HEK293 (cell line): ENCODE results near the gene DPH7.
"Not testable (repeated sequence)": the region's sequence is repeated elsewhere in the genome, so short reads cannot be mapped to it uniquely, and the experiment has no call there.

Experiments
- CTCF ChIA-PET: fragments of 350-600 bp; formaldehyde crosslinking; extraction: SDS; loops from one replicate; lab custom pipeline; 2021; ENCODE audit warnings: antibody characterized with exemption; lab: Yijun Ruan, JAX
- POLR2A ChIA-PET: fragments of 300-600 bp; formaldehyde crosslinking; extraction: SDS; loops from one replicate; lab custom pipeline; 2020; ENCODE audit warnings: antibody characterized with exemption, inconsistent platforms; lab: Yijun Ruan, JAX
- H3K27ac ChIP-seq: fragments of 200-500 bp; sonication (Bioruptor generic); 2 replicates; pipeline ENCODE4 v1.5.1; 2014; ENCODE audit warnings: low read depth, low read length, control low read depth, inconsistent platforms; ENCODE audit errors: extremely low read depth
- H3K36me3 ChIP-seq, 2 experiments: fragments of 200-500 bp in 1 of 2; sonication (Bioruptor generic) in 1 of 2; 1 replicate in 1 of 2; 2 replicates in 1 of 2; pipeline ENCODE4 v1.5.1; 2014 to 2017; ENCODE audit warnings: inconsistent platforms in 2 of 2, low read length in 2 of 2; ENCODE audit not compliant: control insufficient read depth in 2 of 2, insufficient read depth in 1 of 2
- H3K4me1 ChIP-seq: fragments of 200-500 bp; sonication (Bioruptor generic); 2 replicates; pipeline ENCODE4 v1.5.1; 2014; ENCODE audit warnings: mild to moderate bottlenecking, low read length, inconsistent platforms; ENCODE audit not compliant: control insufficient read depth, insufficient read depth
- H3K4me3 ChIP-seq: 2 replicates; pipeline ENCODE4 v1.5.1; 2011; ENCODE audit warnings: low read depth, mild to moderate bottlenecking, control low read depth, low read length, moderate library complexity
- H3K9me3 ChIP-seq: fragments of 200-500 bp; sonication (Bioruptor generic); 2 replicates; pipeline ENCODE4 v1.5.1; 2014; ENCODE audit warnings: low read depth, low read length, inconsistent platforms; ENCODE audit not compliant: control insufficient read depth, insufficient read depth
- GLI2 ChIP-seq: fragments of 450-650 bp; formaldehyde crosslinking; IDR thresholded peaks from 2 replicates; pipeline ENCODE4; 2017; ENCODE audit warnings: missing biosample characterization, missing genetic modification characterization, low read depth, borderline replicate concordance
- GLIS2 ChIP-seq: fragments of 450-650 bp; formaldehyde crosslinking; IDR thresholded peaks from 2 replicates; pipeline ENCODE4 v1.5.1; 2016; ENCODE audit warnings: missing biosample characterization, missing genetic modification characterization
- HOXA7 ChIP-seq: sonication (generic); formaldehyde crosslinking; IDR thresholded peaks from 2 replicates; pipeline ENCODE4 v1.8.1; 2022; ENCODE audit warnings: missing genetic modification reagents, borderline replicate concordance
- HOXC10 ChIP-seq: sonication (generic); formaldehyde crosslinking; IDR thresholded peaks from 2 replicates; pipeline ENCODE4 v1.8.1; 2023; ENCODE audit warnings: mild to moderate bottlenecking, missing genetic modification reagents
- KLF1 ChIP-seq: fragments of 450-650 bp; formaldehyde crosslinking; IDR thresholded peaks from 2 replicates; pipeline ENCODE4 v1.5.1; 2016; ENCODE audit warnings: missing biosample characterization, missing genetic modification characterization
- KLF9 ChIP-seq: fragments of 450-650 bp; formaldehyde crosslinking; IDR thresholded peaks from 2 replicates; pipeline ENCODE4 v1.5.1; 2016; ENCODE audit warnings: missing biosample characterization, missing genetic modification characterization, low read depth
- SP2 ChIP-seq: fragments of 450-650 bp; formaldehyde crosslinking; IDR thresholded peaks from 2 replicates; pipeline ENCODE4 v1.5.1; 2016; ENCODE audit warnings: missing biosample characterization, missing genetic modification characterization
- YY1 ChIP-seq: fragments of 450-650 bp; formaldehyde crosslinking; IDR thresholded peaks from 2 replicates; pipeline ENCODE4 v1.5.1; 2018; ENCODE audit warnings: missing biosample characterization, missing genetic modification characterization
- ZBTB20 ChIP-seq: fragments of 450-650 bp; formaldehyde crosslinking; IDR thresholded peaks from 2 replicates; pipeline ENCODE4 v1.5.1; 2016; ENCODE audit warnings: missing biosample characterization, missing genetic modification characterization
- ZFP41 ChIP-seq: fragments of 450-650 bp; formaldehyde crosslinking; IDR thresholded peaks from 2 replicates; pipeline ENCODE4 v1.5.1; 2016; ENCODE audit warnings: missing biosample characterization, missing genetic modification characterization, borderline replicate concordance
- ZNF239 ChIP-seq: fragments of 450-650 bp; formaldehyde crosslinking; IDR thresholded peaks from 2 replicates; pipeline ENCODE4 v1.5.1; 2016; ENCODE audit warnings: missing biosample characterization, missing genetic modification characterization
- ZNF248 ChIP-seq: fragments of 450-650 bp; formaldehyde crosslinking; IDR thresholded peaks from 2 replicates; pipeline ENCODE4 v1.5.1; 2017; ENCODE audit warnings: missing biosample characterization, missing genetic modification characterization
- ZNF266 ChIP-seq: fragments of 450-650 bp; formaldehyde crosslinking; IDR thresholded peaks from 2 replicates; pipeline ENCODE4 v1.5.1; 2016; ENCODE audit warnings: missing biosample characterization, missing genetic modification characterization, low read depth
- ZNF335 ChIP-seq: fragments of 450-650 bp; formaldehyde crosslinking; conservative IDR thresholded peaks from 2 replicates; pipeline ENCODE4 v1.5.1; 2016; ENCODE audit warnings: missing biosample characterization, missing genetic modification characterization
- ZNF558 ChIP-seq: fragments of 450-650 bp; formaldehyde crosslinking; IDR thresholded peaks from 2 replicates; pipeline ENCODE4 v1.5.1; 2016; ENCODE audit warnings: missing biosample characterization, missing genetic modification characterization
- ZNF561 ChIP-seq: fragments of 450-650 bp; IDR thresholded peaks from 2 replicates; pipeline ENCODE4 v1.5.1; 2018; ENCODE audit warnings: missing biosample characterization, missing genetic modification characterization, borderline replicate concordance
- ZNF596 ChIP-seq: fragments of 450-650 bp; IDR thresholded peaks from 2 replicates; pipeline ENCODE4 v1.5.0; 2018; ENCODE audit warnings: missing biosample characterization, mild to moderate bottlenecking, missing genetic modification characterization, moderate library complexity
- ZNF837 ChIP-seq: fragments of 450-650 bp; formaldehyde crosslinking; IDR thresholded peaks from 2 replicates; pipeline ENCODE4 v1.5.1; 2016; ENCODE audit warnings: missing biosample characterization, missing genetic modification characterization
- TF ChIP-seq, protein P1 (sequence below): fragments of 450-650 bp; formaldehyde crosslinking; IDR thresholded peaks from 2 replicates; pipeline ENCODE4 v1.5.1; 2016; ENCODE audit warnings: missing biosample characterization, missing genetic modification characterization
- TF ChIP-seq, protein P2 (sequence below): fragments of 450-650 bp; formaldehyde crosslinking; IDR thresholded peaks from 2 replicates; pipeline ENCODE4 v1.5.1; 2016; ENCODE audit warnings: missing biosample characterization, missing genetic modification characterization
- TF ChIP-seq, protein P3 (sequence below): fragments of 450-650 bp; formaldehyde crosslinking; IDR thresholded peaks from 2 replicates; pipeline ENCODE4 v1.5.1; 2016; ENCODE audit warnings: missing biosample characterization, missing genetic modification characterization
- TF ChIP-seq, protein P4 (sequence below): fragments of 450-650 bp; formaldehyde crosslinking; IDR thresholded peaks from 2 replicates; pipeline ENCODE4 v1.5.1; 2017; ENCODE audit warnings: missing biosample characterization, missing genetic modification characterization

DPH7 gene

DNA sequence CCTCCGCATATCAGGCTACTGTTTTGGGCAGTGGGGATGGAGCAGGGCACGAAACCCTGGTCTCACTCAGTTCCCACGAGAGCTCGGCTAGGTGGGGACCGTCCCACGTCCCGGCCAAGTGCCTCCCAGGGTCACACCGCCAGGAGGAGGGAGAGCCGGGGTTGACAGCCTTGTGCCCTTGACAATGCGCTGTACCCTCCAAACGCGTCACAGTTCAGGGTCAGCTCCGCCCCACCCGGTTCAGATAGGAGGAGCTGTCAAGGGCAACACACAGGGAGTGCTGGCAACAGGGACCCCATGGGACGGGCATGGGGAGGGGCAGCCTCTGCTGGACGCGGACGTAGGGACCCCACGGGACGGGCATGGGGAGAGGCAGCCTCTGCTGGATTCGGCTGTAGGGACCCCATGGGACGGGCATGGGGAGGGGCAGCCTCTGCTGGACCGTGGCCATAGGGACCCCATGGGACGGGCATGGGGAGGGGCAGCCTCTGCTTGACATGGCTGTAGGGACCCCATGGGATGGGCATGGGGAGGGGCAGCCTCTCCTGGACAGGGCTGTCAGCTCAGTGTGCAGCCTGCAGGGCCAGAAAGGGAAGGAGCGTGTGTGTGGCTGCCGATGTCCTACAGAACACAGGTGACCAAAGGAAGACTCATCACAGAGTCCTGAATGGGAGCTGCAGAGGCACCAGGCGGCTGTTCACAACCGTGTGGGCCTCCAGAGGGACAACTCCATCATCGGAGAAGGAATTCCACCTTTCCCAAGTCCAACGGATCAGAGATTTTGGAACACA is 57.9 kb downstream of the DPH7 start:
- Histone ChIP-seq H3K27ac (no peak overlapping the region), H3K4me1 (no peaks in the 10 kb centered on the region), H3K4me3 (no peak overlapping the region), H3K9me3 (no peaks in the 10 kb centered on the region), H3K36me3 (no peaks in the 10 kb centered on the region)
- POLR2A ChIA-PET, result no interaction called here
- TF ChIP-seq HOXC10 (CRISPR knock-in tag) (no peak), SP2 (tag by site-specific recombination) (no peak), GLI2 (no peak), ZNF335 (tag by site-specific recombination) (no peak)
- CTCF ChIA-PET, result interaction anchor here (0.5 to 1.5 kb wide), 7 partner anchors 10 to 754 kb away, joined by 3 to 4 read pairs (median 3); no protein-coding TSS in a partner anchor

DNA sequence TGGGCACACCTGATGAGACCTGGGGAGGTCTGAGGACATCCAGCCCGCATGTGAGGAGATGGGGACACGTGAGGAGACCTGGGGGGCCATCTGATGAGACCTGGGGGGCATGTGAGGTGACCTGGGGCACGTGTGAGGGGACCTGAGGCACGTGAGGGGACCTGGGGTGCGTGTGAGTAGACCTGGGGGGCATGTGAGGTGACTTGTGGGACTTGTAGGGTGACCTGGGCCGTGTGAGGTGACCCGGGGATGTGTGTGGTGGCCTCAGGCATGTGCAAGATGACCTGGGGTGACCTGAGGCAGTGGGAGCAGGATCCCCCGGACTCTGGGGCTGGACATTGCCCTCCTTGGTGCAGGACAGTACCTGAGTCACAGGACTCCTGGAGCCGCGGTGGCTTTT is 59.2 kb downstream of the DPH7 start:
- Histone ChIP-seq H3K36me3 (no peaks in the 10 kb centered on the region), H3K4me1 (no peaks in the 10 kb centered on the region), H3K9me3 (no peaks in the 10 kb centered on the region)
- ChIA-PET POLR2A (no interaction called here), CTCF (interaction anchor here (1.5 kb wide), 1 partner anchor 753 kb away, joined by 3 read pairs; no protein-coding TSS in a partner anchor)
- TF ChIP-seq KLF1 (no peak), ZNF239 (tag by site-specific recombination) (no peak), ZBTB20 (no peak), ZNF837 (tag by site-specific recombination) (no peak), KLF9 (tag by site-specific recombination) (no peak), ZNF266 (tag by site-specific recombination) (no peak), ZNF558 (tag by site-specific recombination) (no peak), GLIS2 (no peak), ZNF596 (tag by site-specific recombination) (no peak), HOXA7 (CRISPR knock-in tag) (no peak), ZNF561 (tag by site-specific recombination) (no peak), ZNF335 (tag by site-specific recombination) (no peak), ZFP41 (tag by site-specific recombination) (no peak), ZNF248 (tag by site-specific recombination) (no peak), YY1 (tag by site-specific recombination) (no peak)
- TF ChIP-seq, protein P1, sequence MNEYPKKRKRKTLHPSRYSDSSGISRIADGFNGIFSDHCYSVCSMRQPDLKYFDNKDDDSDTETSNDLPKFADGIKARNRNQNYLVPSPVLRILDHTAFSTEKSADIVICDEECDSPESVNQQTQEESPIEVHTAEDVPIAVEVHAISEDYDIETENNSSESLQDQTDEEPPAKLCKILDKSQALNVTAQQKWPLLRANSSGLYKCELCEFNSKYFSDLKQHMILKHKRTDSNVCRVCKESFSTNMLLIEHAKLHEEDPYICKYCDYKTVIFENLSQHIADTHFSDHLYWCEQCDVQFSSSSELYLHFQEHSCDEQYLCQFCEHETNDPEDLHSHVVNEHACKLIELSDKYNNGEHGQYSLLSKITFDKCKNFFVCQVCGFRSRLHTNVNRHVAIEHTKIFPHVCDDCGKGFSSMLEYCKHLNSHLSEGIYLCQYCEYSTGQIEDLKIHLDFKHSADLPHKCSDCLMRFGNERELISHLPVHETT (tag by site-specific recombination), result no peak
- TF ChIP-seq, protein P2, sequence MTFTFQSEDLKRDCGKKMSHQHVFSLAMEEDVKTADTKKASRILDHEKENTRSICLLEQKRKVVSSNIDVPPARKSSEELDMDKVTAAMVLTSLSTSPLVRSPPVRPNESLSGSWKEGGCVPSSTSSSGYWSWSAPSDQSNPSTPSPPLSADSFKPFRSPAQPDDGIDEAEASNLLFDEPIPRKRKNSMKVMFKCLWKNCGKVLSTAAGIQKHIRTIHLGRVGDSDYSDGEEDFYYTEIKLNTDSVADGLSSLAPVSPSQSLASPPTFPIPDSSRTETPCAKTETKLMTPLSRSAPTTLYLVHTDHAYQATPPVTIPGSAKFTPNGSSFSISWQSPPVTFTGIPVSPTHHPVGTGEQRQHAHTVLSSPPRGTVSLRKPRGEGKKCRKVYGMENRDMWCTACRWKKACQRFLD (tag by site-specific recombination), result no peak
- TF ChIP-seq, protein P3, sequence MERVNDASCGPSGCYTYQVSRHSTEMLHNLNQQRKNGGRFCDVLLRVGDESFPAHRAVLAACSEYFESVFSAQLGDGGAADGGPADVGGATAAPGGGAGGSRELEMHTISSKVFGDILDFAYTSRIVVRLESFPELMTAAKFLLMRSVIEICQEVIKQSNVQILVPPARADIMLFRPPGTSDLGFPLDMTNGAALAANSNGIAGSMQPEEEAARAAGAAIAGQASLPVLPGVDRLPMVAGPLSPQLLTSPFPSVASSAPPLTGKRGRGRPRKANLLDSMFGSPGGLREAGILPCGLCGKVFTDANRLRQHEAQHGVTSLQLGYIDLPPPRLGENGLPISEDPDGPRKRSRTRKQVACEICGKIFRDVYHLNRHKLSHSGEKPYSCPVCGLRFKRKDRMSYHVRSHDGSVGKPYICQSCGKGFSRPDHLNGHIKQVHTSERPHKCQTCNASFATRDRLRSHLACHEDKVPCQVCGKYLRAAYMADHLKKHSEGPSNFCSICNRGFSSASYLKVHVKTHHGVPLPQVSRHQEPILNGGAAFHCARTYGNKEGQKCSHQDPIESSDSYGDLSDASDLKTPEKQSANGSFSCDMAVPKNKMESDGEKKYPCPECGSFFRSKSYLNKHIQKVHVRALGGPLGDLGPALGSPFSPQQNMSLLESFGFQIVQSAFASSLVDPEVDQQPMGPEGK (tag by site-specific recombination), result no peak
- TF ChIP-seq, protein P4, sequence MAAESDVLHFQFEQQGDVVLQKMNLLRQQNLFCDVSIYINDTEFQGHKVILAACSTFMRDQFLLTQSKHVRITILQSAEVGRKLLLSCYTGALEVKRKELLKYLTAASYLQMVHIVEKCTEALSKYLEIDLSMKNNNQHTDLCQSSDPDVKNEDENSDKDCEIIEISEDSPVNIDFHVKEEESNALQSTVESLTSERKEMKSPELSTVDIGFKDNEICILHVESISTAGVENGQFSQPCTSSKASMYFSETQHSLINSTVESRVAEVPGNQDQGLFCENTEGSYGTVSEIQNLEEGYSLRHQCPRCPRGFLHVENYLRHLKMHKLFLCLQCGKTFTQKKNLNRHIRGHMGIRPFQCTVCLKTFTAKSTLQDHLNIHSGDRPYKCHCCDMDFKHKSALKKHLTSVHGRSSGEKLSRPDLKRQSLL (tag by site-specific recombination), result no peak
- TF ChIP-seq, all 188 proteins: peak for 0
- no peak overlapping the region for H3K4me3 ChIP-seq
- H3K27ac ChIP-seq, result no peak overlapping the region

DNA sequence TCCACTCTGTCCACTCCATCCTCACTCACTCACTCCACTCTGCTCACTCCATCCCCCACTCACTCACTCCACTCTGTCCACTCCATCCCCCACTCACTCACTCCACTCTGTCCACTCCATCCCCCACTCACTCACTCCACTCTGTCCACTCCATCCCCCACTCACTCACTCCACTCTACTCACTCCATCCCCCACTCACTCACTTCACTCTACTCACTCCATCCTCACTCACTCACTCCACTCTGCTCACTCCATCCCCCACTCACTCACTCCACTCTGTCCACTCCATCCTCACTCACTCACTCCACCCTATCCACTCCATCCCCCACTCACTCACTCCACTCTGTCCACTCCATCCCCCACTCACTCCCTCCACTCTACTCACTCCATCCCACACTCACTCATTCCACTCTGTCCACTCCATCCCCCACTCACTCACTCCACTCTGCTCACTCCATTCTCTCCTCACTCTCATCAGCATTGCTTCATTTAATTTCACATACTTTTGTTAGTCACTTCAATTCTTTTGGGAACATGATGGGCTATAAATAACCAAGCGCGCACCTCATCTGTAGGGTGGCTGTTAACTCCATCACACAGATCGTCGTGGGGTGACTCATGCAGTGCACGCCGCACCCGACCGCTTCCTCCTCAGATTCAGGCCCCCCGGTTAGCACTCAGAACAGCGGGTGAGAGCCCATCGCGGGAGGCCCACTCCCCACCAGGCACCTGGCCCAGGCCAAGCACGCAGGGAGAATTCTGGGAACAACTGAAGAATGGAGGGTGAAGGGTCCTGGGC is 59.9 kb downstream of the DPH7 start:
- H3K4me1 ChIP-seq, CTCF ChIA-PET, H3K36me3 ChIP-seq, H3K4me3 ChIP-seq, H3K9me3 ChIP-seq, H3K27ac ChIP-seq, POLR2A ChIA-PET: not testable (repeated sequence)
